Sciatic nerve (tissue), 2 donors: ENCODE results near the gene AMPH. TPM values are rescaled to one million over a fixed set of nuclear protein-coding genes. Genes with fewer than 3 reads are reported as not detected.

ENCODE experiments used
- ATAC-seq: fragments of 200-7000 bp; cut with Tn5 transposase; one replicate; pipeline ENCODE4 v1.9.1; 2020; ENCODE audit warnings: mild to moderate bottlenecking, moderate library complexity
- DNase-seq: peaks from one replicate; pipeline ENCODE4 v3.0.0-alpha.2; 2020; ENCODE audit warnings: low spot score
- intact Hi-C: fragments of 100-400 bp; cut with DNase I; formaldehyde crosslinking; loops from one replicate; pipeline ENCODE4 v1.14.2; 2022
- total RNA-seq: library from RNA; stranded (reverse); fragmentation: NEBNext Ultra II Directional; extraction: Animal tissue kit (Norgen Biotek cat#: 25700); gene quantifications from one replicate; pipeline ENCODE4 v1.2.1, GENCODE V29; 2021
- donor health status: DM: no; HTN: no; CAD: no.
- donor health status: DM: no; HTN: no; CAD: no.

Gene AMPH
- 5.9 TPM for total RNA-seq

DNA sequence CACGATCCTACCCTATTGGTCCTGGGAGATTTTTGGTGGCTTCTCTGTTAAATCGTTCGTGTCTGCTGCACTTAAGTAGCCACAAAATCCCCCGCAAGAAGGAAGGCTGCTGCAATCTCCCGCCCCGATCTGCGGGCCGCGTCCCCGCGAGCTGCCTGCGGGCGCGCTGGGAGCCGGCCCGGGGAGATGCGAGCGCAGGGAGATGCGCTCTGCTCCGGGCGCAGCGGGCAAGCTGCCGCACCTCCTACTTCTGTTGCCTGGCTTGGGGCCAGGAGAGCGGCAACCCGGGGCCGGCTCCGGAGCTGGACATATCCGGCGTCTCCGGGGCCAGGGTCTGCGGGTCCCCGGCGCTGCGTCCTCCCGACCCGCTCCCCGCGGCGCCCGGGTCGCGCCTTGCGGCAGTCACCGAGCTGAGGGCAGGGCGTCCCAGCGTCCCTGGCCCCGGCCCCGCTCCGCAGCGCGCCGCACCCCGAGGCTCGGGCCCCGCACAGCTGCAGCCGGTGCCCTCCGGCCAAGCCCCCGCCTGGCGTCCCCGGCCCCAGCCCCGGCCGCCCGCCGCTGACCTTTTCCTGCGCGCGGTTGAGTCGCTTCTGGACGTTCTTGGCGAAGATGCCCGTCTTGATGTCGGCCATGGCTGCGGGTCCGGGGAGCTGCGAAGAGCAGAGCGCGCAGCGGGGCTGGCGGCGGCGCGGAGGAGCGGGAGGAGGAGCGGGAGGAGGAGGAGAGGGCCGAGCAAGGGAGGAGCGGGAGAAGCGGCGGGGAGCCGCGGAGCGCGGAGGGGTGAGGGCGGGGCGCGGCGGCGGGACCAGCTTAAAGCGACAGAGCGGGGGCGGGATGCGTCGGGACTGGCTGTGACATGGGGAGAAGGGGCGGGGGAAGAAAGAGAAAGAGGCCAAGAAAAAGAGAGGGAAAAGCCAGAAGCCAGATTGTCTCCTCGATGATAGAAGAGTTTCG is at the start of gene AMPH:
AMPH (minus strand) TSS at position 654 of the 954 bp plus-strand sequence; CDS start at position 632, 22 bp downstream.
- DNase-seq (peak; percentile 64), ATAC-seq (peak; percentile 86)
- intact Hi-C loops = no loop called here

GRCh38 chr7:38679419-38679818 is 48.2 kb upstream of the AMPH start:
- intact Hi-C loops = no loop called here
- no peak for ATAC-seq
- no peak for DNase-seq

DNA sequence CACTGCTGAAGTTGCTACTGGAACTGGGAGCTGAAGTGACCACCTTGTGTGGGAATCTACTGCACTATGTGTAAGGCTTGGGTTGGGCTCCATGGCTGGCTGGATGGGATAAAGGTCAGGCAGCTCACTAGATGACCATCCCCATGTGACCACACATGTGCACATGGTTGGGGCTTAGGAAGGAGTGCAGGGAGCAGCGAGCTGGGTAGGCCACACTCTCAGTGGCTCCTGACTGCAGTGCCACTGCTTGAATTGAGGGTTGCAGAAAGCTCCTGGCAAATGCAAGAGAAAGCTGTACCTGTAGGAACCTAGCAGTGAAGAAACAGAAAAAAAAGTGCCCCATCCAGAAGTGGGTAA is 47.5 kb upstream of the AMPH start:
- intact Hi-C loops = no loop called here
- DNase-seq (no peak), ATAC-seq (no peak)

DNA sequence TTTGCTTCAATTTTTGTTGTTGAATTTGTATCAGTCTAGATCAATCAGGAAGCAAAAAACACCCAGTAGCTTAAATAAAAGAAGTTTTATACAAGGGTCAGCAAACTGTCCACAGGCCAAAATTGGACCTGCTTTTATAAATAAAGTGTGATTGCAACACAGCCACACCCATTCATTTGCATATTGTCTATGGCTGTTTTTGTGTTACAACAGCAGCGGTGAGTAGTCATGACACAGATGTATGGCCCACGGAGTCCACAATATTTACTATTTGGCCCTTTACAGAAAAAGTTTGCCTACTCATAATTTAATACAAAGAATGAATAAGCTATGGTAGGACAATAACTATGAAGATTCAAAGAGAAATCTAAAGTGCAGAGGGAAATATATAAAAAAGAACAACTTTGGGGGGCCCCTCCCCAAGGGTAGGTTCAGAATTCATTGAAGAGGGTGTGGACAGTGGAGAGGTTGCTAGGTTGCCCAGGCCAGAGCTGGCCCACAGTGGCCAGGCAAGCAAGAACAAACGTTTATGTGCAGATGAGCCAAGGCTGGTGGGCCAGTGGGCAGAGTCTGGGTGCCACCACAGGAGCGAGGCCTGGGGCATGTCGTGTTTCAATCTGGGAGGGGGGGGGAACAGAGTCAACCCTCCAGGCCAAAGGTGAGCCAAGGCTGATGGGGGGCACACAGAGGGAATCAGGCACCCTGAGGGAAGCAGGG is 47.0 kb upstream of the AMPH start:
- DNase-seq (no peak), ATAC-seq (no peak)
- intact Hi-C loops = no loop called here

- intact Hi-C loops = no loop called here
- DNase-seq (no peak), ATAC-seq (peak; percentile 58)
Observed at GRCh38 chr7:38675494-38676106, 44.4 kb upstream of the AMPH start.

DNA sequence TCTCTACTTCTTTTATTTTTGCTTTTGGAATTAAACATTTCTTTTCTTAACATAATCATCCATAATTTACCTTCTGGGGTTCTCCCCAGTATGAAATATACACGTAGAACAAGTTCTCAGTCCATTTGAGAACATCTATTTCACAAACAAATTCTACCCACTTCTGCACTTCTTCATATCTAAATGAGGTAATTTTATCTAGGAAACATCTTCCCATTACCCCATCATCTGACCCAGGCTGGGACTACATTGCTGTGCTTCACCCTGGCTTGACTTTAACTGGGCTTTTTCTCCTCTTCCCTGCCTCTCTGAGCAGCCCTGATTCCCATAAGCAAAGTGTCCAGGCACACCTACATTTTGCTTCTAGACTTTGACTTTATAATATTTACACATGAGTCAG is 43.3 kb upstream of the AMPH start:
- no peak for ATAC-seq
- intact Hi-C loops = no loop called here
- DNase-seq = no peak

DNA sequence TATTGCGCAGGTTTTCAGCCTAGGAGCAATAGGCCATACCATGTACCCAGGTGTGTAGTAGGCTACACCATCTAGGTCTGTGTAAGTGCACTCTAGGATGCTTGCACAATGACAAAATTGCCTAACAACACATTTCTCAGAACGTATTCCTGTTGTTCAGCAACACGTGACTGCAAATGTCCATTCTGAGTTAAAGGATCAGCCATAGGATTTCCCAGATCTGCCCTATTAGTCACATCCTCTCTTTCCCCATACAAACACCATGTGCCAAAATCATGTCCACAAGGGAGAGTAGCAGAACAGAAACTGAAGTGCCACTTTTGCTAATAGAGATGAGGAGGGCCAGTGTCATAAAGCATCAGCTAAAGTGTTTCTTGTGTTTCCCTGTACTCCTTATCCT is 42.6 kb upstream of the AMPH start:
- no peak for ATAC-seq
- no peak for DNase-seq
- intact Hi-C loops = no loop called here

- intact Hi-C loops = no loop called here
- ATAC-seq (no peak), DNase-seq (no peak)
Observed at GRCh38 chr7:38671911-38672905, 41.0 kb upstream of the AMPH start.

GRCh38 chr7:38669965-38670520 is 38.9 kb upstream of the AMPH start:
- intact Hi-C loops = no loop called here
- peak; percentile 95 for ATAC-seq
- no peak for DNase-seq

GRCh38 chr7:38664972-38665371 is 33.8 kb upstream of the AMPH start:
- DNase-seq = no peak
- intact Hi-C loops = no loop called here
- ATAC-seq = no peak

DNA sequence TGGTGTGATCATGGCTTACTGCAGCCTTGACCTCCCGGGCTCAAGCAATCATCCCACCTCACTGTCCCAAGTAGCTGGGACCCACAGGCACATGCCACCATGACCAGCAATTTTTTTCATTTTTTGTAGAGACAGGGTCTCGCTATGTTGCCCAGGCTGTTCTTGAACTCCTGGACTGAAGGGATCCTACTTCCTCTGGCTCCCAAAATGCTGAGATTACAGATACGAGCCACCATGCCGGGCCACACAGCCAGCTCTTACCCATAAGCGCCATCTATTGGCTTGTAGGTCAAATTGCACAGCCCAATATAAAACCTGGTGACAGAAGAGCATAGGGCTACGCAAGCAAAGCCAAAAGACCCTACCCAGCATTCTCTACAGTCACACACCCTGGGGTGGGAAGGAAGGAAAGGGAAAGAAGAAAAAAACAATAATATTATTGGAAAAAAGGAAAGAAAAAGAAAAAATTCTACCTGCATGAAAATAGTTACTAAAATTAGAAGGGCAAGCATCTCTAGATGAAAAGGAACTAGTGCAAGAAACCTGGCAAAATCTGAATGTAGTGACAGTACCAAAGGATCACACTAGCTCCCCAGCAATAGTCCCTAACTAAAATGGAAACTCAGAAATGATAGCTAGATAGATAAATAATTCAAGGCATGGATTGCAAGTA is 29.4 kb upstream of the AMPH start:
- intact Hi-C loops = no loop called here
- DNase-seq = no peak
- no peak for ATAC-seq

- ATAC-seq (no peak), DNase-seq (no peak)
- intact Hi-C loops = no loop called here
Observed at GRCh38 chr7:38659931-38660330, 28.8 kb upstream of the AMPH start.

DNA sequence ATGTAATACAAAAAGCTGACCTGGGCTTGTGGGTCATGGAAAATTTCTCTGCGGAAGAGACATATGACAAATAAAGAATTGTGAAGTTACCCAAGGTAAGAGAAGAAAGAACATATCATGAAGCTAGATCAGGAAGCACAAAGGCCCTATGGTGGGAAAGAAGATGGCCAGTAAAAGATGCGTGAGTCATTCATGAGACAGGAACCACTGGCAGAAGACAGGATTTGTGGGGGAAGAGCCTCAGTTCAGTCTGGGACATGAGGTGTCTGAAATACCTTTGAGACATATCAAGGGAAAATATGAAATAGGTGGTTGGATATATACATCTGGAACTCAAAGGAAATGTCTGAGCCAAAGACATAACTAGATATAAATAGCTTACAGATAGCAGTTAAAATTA is 27.7 kb upstream of the AMPH start:
- DNase-seq = no peak
- intact Hi-C loops = no loop called here
- no peak for ATAC-seq

DNA sequence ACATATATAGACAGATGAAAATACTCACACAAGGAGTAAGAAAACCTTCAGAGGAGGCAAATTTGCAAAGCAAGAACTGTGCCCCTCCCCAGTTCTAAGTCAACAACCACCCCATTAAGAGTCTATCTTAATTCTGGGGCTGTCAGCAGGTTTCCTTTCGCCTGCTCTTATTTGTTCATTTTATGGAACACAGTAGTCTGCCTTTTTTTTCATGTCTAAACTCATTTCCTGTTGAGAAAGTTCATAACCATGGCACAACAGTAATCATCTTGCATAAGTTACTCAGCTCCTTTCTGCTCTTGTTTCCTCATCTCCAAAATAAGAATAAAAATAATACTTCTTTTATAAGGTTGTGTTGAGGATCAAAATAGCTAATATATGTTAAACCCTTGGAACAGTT is 25.8 kb upstream of the AMPH start:
- intact Hi-C loops = no loop called here
- DNase-seq (no peak), ATAC-seq (no peak)

- ATAC-seq = no peak
- intact Hi-C loops = no loop called here
- no peak for DNase-seq
Observed at GRCh38 chr7:38655833-38656774, 24.9 kb upstream of the AMPH start.

DNA sequence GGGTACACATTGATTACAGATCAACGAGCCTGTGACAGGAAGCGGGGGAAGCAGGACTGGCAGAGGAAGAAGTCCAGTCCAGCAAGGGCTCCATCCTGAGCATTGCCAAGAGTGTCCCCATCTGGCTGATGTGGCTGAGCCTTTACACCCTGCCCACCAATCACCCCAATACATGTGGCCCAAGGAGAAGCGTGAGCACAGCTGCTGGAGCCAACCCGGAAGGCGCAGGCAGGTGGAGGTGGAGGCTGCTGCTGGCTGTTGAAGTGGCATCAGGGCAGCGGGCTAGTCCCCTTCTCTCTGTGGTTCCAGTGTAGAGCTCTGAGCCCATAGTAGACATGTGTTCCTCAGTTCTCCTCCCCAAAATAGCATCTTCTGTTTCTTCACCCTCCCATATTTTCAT is 6.8 kb upstream of the AMPH start:
- no peak for DNase-seq
- intact Hi-C loops = no loop called here
- ATAC-seq = no peak

- ATAC-seq = no peak
- intact Hi-C loops = no loop called here
- DNase-seq = no peak
Observed at GRCh38 chr7:38632411-38632810, 1.2 kb upstream of the AMPH start.
